ENCODE results near the gene TRIM8. TPM values are rescaled to one million over a fixed set of nuclear protein-coding genes. Genes with fewer than 3 reads are reported as not detected.
A peak's percentile ranks its signal among the peaks of the same experiment; 100 is the strongest.

Gene TRIM8
- total RNA-seq, 1 donor from 2014 or later = 219 TPM

- H3K4me3 Mint-ChIP-seq (ENCODE audit: unreplicated experiment) = no peak overlapping the region
- H3K4me1 Mint-ChIP-seq (ENCODE audit: unreplicated experiment) = peaks cover 73% of the 10 kb centered on the region
- TF ChIP-seq CTCF (IDR thresholded peaks at IDR 0.05; ENCODE audit: unreplicated experiment) = no peak
- peaks cover 22% of the 10 kb centered on the region for H3K36me3 Mint-ChIP-seq (ENCODE audit: low read depth, unreplicated experiment)
- no peak for DNase-seq (ENCODE audit: low spot score)
- peak overlapping the region; percentile 81 for H3K27ac Mint-ChIP-seq (ENCODE audit: unreplicated experiment)
- H3K27me3 Mint-ChIP-seq (ENCODE audit: unreplicated experiment) = peaks cover 17% of the 10 kb centered on the region
- H3K9me3 Mint-ChIP-seq (ENCODE audit: unreplicated experiment) = no peaks in the 10 kb centered on the region
Observed at GRCh38 chr10:102626026-102626685, 18.1 kb upstream of the TRIM8 start.

GRCh38 chr10:102627291-102627735 is 17.0 kb upstream of the TRIM8 start:
- Mint-ChIP-seq H3K27ac (ENCODE audit: unreplicated experiment) (peak overlapping the region; percentile 97), H3K4me3 (ENCODE audit: unreplicated experiment) (peak overlapping the region; percentile 71), H3K9me3 (ENCODE audit: unreplicated experiment) (no peaks in the 10 kb centered on the region), H3K36me3 (ENCODE audit: low read depth, unreplicated experiment) (peaks cover 27% of the 10 kb centered on the region), H3K27me3 (ENCODE audit: unreplicated experiment) (peaks cover 20% of the 10 kb centered on the region), H3K4me1 (ENCODE audit: unreplicated experiment) (peaks cover 77% of the 10 kb centered on the region)
- DNase-seq (ENCODE audit: low spot score) = no peak
- TF ChIP-seq CTCF (IDR thresholded peaks at IDR 0.05; ENCODE audit: unreplicated experiment) = no peak

- peaks cover 20% of the 10 kb centered on the region for H3K27me3 Mint-ChIP-seq (ENCODE audit: unreplicated experiment)
- H3K4me1 Mint-ChIP-seq (ENCODE audit: unreplicated experiment) = peaks cover 82% of the 10 kb centered on the region
- peaks cover 29% of the 10 kb centered on the region for H3K36me3 Mint-ChIP-seq (ENCODE audit: low read depth, unreplicated experiment)
- H3K9me3 Mint-ChIP-seq (ENCODE audit: unreplicated experiment) = no peaks in the 10 kb centered on the region
- TF ChIP-seq CTCF (IDR thresholded peaks at IDR 0.05; ENCODE audit: unreplicated experiment) = no peak
- peak; percentile 49 for DNase-seq (ENCODE audit: low spot score)
- H3K27ac Mint-ChIP-seq (ENCODE audit: unreplicated experiment) = peak overlapping the region; percentile 97
- H3K4me3 Mint-ChIP-seq (ENCODE audit: unreplicated experiment) = peak overlapping the region; percentile 71
Observed at GRCh38 chr10:102627736-102628293, 16.5 kb upstream of the TRIM8 start.

- no peaks in the 10 kb centered on the region for H3K9me3 Mint-ChIP-seq (ENCODE audit: unreplicated experiment)
- H3K4me3 Mint-ChIP-seq (ENCODE audit: unreplicated experiment) = peak overlapping the region; percentile 25
- no peak for DNase-seq (ENCODE audit: low spot score)
- peaks cover 17% of the 10 kb centered on the region for H3K27me3 Mint-ChIP-seq (ENCODE audit: unreplicated experiment)
- H3K36me3 Mint-ChIP-seq (ENCODE audit: low read depth, unreplicated experiment) = peaks cover 24% of the 10 kb centered on the region
- TF ChIP-seq CTCF (IDR thresholded peaks at IDR 0.05; ENCODE audit: unreplicated experiment) = no peak
- peak overlapping the region; percentile 97 for H3K27ac Mint-ChIP-seq (ENCODE audit: unreplicated experiment)
- H3K4me1 Mint-ChIP-seq (ENCODE audit: unreplicated experiment) = peaks cover 82% of the 10 kb centered on the region
Observed at GRCh38 chr10:102628451-102628911, 15.8 kb upstream of the TRIM8 start.

Measured in endothelial cell (in vitro differentiated cells).